HL-60 (cell line): ENCODE results near the gene KNSTRN.
A peak's percentile ranks its signal among the peaks of the same experiment; 100 is the strongest.

Experiments
- DNase-seq, 2 experiments: peaks; one replicate each; pipeline ENCODE4 v3.0.0-alpha.2; 2010 to 2020; ENCODE audit warnings: low read depth in 1 of 2, low spot score in 1 of 2
- H3K27ac ChIP-seq: fragments of 250-450 bp; sonication (Bioruptor Pico); replicated peaks from 2 replicates; pipeline ENCODE4 v1.5.1; 2020; ENCODE audit warnings: mild to moderate bottlenecking, moderate library complexity
- H3K27me3 ChIP-seq: fragments of 250-450 bp; sonication (Bioruptor Pico); 2 replicates; pipeline ENCODE4 v1.5.1; 2021; ENCODE audit warnings: mild to moderate bottlenecking, moderate library complexity; ENCODE audit not compliant: insufficient read depth, poor library complexity, severe bottlenecking
- H3K4me3 ChIP-seq: replicated peaks from 2 replicates; pipeline ENCODE4 v1.5.1; 2011; ENCODE audit warnings: mild to moderate bottlenecking, control low read depth, low read length; ENCODE audit not compliant: insufficient read depth
- GABPA ChIP-seq: IDR thresholded peaks from 2 replicates; pipeline ENCODE4 v1.6.1; 2012; ENCODE audit warnings: low read depth
- POLR2AphosphoS5 ChIP-seq: IDR thresholded peaks from 2 replicates; pipeline ENCODE4 v1.6.1; 2012; ENCODE audit warnings: low read depth
- REST ChIP-seq: IDR thresholded peaks from 2 replicates; pipeline ENCODE4 v1.6.1; 2012; ENCODE audit warnings: low read depth; ENCODE audit not compliant: insufficient replicate concordance
- SPI1 ChIP-seq: IDR thresholded peaks from 2 replicates; pipeline ENCODE4 v1.6.1; 2012; ENCODE audit warnings: low read depth, mild to moderate bottlenecking, borderline replicate concordance
- TF ChIP-seq, protein P1 (sequence below): IDR thresholded peaks from one replicate; pipeline ENCODE4 v1.5.1; 2011; ENCODE audit warnings: low read length, control low read depth, inconsistent platforms; ENCODE audit not compliant: insufficient read depth

KNSTRN gene

GRCh38 chr15:40437752-40438687 lies 55.5 kb downstream of the KNSTRN start:
- Histone ChIP-seq H3K4me3 (no peak overlapping the region), H3K27ac (no peak overlapping the region), H3K27me3 (peaks cover 25% of the 10 kb centered on the region)
- no peak for DNase-seq
- TF ChIP-seq, protein P1, sequence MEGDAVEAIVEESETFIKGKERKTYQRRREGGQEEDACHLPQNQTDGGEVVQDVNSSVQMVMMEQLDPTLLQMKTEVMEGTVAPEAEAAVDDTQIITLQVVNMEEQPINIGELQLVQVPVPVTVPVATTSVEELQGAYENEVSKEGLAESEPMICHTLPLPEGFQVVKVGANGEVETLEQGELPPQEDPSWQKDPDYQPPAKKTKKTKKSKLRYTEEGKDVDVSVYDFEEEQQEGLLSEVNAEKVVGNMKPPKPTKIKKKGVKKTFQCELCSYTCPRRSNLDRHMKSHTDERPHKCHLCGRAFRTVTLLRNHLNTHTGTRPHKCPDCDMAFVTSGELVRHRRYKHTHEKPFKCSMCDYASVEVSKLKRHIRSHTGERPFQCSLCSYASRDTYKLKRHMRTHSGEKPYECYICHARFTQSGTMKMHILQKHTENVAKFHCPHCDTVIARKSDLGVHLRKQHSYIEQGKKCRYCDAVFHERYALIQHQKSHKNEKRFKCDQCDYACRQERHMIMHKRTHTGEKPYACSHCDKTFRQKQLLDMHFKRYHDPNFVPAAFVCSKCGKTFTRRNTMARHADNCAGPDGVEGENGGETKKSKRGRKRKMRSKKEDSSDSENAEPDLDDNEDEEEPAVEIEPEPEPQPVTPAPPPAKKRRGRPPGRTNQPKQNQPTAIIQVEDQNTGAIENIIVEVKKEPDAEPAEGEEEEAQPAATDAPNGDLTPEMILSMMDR = no peak
- TF ChIP-seq REST = no peak
- TF ChIP-seq SPI1 = no peak
- no peak for TF ChIP-seq GABPA
- TF ChIP-seq POLR2AphosphoS5 = no peak

GRCh38 chr15:40438712-40439111 lies 56.2 kb downstream of the KNSTRN start:
- Histone ChIP-seq H3K4me3 (no peak overlapping the region), H3K27ac (no peak overlapping the region), H3K27me3 (peaks cover 25% of the 10 kb centered on the region)
- no peak for DNase-seq
- no peak for TF ChIP-seq POLR2AphosphoS5
- TF ChIP-seq REST = no peak
- TF ChIP-seq SPI1 = no peak
- TF ChIP-seq, protein P1 = no peak
- no peak for TF ChIP-seq GABPA

GRCh38 chr15:40439461-40439959 lies 57.0 kb downstream of the KNSTRN start:
- no peak for DNase-seq

More at GRCh38 chr15:40439461-40439959, 57.0 kb downstream of the KNSTRN start:
- Histone ChIP-seq H3K27ac (no peak overlapping the region), H3K4me3 (peak overlapping the region; percentile 57), H3K27me3 (peaks cover 25% of the 10 kb centered on the region)
- TF ChIP-seq SPI1 (no peak), POLR2AphosphoS5 (no peak), GABPA (no peak), REST (no peak)
- TF ChIP-seq, protein P1 = no peak
